Esophagus squamous epithelium (tissue), 4 donors: ENCODE results near the gene TASL.

ENCODE experiments used
- POLR2A ChIP-seq, 4 donors: fragments of 450-650 bp; IDR thresholded peaks; one replicate each; pipeline ENCODE4 v1.6.1; 2017; ENCODE audit warnings: antibody characterized with exemption in 4 of 4, mild to moderate bottlenecking in 4 of 4, moderate library complexity in 3 of 4
- TF ChIP-seq, protein P1 (sequence below), 6 experiments: fragments of 450-650 bp in 4 of 6; fragments of 200-600 bp in 2 of 6; sonication (generic) in 2 of 6; IDR thresholded peaks; one replicate each; pipeline ENCODE4 v1.5.1; 2016 to 2019; ENCODE audit warnings: antibody characterized with exemption in 6 of 6, mild to moderate bottlenecking in 4 of 6, moderate library complexity in 4 of 6

GRCh38 chrX:30568136-30568535 lies 9.4 kb downstream of the TASL start:
- TF ChIP-seq, protein P1, sequence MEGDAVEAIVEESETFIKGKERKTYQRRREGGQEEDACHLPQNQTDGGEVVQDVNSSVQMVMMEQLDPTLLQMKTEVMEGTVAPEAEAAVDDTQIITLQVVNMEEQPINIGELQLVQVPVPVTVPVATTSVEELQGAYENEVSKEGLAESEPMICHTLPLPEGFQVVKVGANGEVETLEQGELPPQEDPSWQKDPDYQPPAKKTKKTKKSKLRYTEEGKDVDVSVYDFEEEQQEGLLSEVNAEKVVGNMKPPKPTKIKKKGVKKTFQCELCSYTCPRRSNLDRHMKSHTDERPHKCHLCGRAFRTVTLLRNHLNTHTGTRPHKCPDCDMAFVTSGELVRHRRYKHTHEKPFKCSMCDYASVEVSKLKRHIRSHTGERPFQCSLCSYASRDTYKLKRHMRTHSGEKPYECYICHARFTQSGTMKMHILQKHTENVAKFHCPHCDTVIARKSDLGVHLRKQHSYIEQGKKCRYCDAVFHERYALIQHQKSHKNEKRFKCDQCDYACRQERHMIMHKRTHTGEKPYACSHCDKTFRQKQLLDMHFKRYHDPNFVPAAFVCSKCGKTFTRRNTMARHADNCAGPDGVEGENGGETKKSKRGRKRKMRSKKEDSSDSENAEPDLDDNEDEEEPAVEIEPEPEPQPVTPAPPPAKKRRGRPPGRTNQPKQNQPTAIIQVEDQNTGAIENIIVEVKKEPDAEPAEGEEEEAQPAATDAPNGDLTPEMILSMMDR (IDR thresholded peaks at IDR 0.05) = no peak
- no peak for TF ChIP-seq POLR2A (IDR thresholded peaks at IDR 0.05)
